GM12872 (cell line): ENCODE data around the gene CMTR2.

Experiments used
- CTCF ChIP-seq: IDR thresholded peaks from 3 replicates; pipeline ENCODE4 v1.5.1; 2011; ENCODE audit warnings: low read depth, mild to moderate bottlenecking, low read length, moderate library complexity; ENCODE audit not compliant: insufficient read depth

CMTR2 gene

GRCh38 chr16:71288890-71289731 lies at the start of gene CMTR2:
Gene CMTR2, minus strand, starts transcription at chr16:71289402. Its CDS starts 3,482 bp downstream, at chr16:71285920.
- no peak for TF ChIP-seq CTCF

GRCh38 chr16:71338632-71339031 lies 49.4 kb upstream of the CMTR2 start:
- no peak for TF ChIP-seq CTCF

- no peak for TF ChIP-seq CTCF
Observed at GRCh38 chr16:71338193-71338592, 49.0 kb upstream of the CMTR2 start.

- no peak for TF ChIP-seq CTCF
Observed at GRCh38 chr16:71337631-71338030, 48.4 kb upstream of the CMTR2 start.

GRCh38 chr16:71328151-71328550 lies 38.9 kb upstream of the CMTR2 start:
- no peak for TF ChIP-seq CTCF

- TF ChIP-seq CTCF = no peak
Observed at GRCh38 chr16:71327720-71328119, 38.5 kb upstream of the CMTR2 start.

- TF ChIP-seq CTCF = no peak
Observed at GRCh38 chr16:71319999-71320398, 30.8 kb upstream of the CMTR2 start.
